MM.1S (cell line): ENCODE results near the gene EP400.

Experiments used
- DNase-seq: peaks from one replicate; pipeline ENCODE4 v3.0.0-alpha.2; 2015
- H2AFZ ChIP-seq: fragments of 300-600 bp; sonication (generic); 2 replicates; pipeline ENCODE4 v1.6.0; 2016; ENCODE audit warnings: antibody characterized with exemption, low read length
- H3F3A ChIP-seq: fragments of 300-600 bp; sonication (generic); 2 replicates; pipeline ENCODE4 v1.6.1; 2016; ENCODE audit warnings: mild to moderate bottlenecking, antibody characterized with exemption, low read length, moderate library complexity, mixed read lengths; ENCODE audit not compliant: insufficient read depth
- H3K27ac ChIP-seq: fragments of 300-600 bp; sonication (generic); 2 replicates; pipeline ENCODE4 v1.5.1; 2016; ENCODE audit warnings: mild to moderate bottlenecking, low read length
- H3K27me3 ChIP-seq: fragments of 300-600 bp; sonication (generic); replicated peaks from 2 replicates; pipeline ENCODE4 v1.6.0; 2016; ENCODE audit warnings: low read length; ENCODE audit not compliant: insufficient read depth
- H3K36me3 ChIP-seq: fragments of 300-600 bp; sonication (generic); replicated peaks from 2 replicates; pipeline ENCODE4 v1.6.1; 2016; ENCODE audit warnings: mild to moderate bottlenecking, low read length, mixed read lengths; ENCODE audit not compliant: insufficient read depth
- H3K4me1 ChIP-seq: fragments of 300-600 bp; sonication (generic); 2 replicates; pipeline ENCODE4 v1.6.1; 2016; ENCODE audit warnings: low read length, mixed read lengths
- H3K4me2 ChIP-seq: fragments of 300-600 bp; sonication (generic); 2 replicates; pipeline ENCODE4 v1.6.0; 2016; ENCODE audit warnings: low read depth, low read length
- H3K4me3 ChIP-seq: fragments of 300-600 bp; sonication (generic); 2 replicates; pipeline ENCODE4 v1.5.1; 2016; ENCODE audit warnings: low read length, mixed read lengths
- H3K79me2 ChIP-seq: fragments of 300-600 bp; sonication (generic); 2 replicates; pipeline ENCODE4 v1.6.1; 2016; ENCODE audit warnings: mixed run types, low read length, mixed read lengths
- H3K9ac ChIP-seq: fragments of 300-600 bp; sonication (generic); 2 replicates; pipeline ENCODE4 v1.6.1; 2016; ENCODE audit warnings: low read length, mixed read lengths
- H3K9me2 ChIP-seq: fragments of 300-600 bp; sonication (generic); replicated peaks from 2 replicates; pipeline ENCODE4 v1.6.1; 2016; ENCODE audit warnings: mild to moderate bottlenecking, low read length, mixed read lengths; ENCODE audit not compliant: insufficient read depth
- H3K9me3 ChIP-seq: fragments of 300-600 bp; sonication (generic); replicated peaks from 2 replicates; pipeline ENCODE4 v1.6.1; 2016; ENCODE audit warnings: mild to moderate bottlenecking, low read length, mixed read lengths; ENCODE audit not compliant: insufficient read depth
- H4K20me1 ChIP-seq: fragments of 300-600 bp; sonication (generic); 2 replicates; pipeline ENCODE4 v1.6.1; 2016; ENCODE audit warnings: mild to moderate bottlenecking, low read length, moderate library complexity, mixed read lengths; ENCODE audit not compliant: insufficient read depth
- EZH2 ChIP-seq: fragments of 300-600 bp; sonication (generic); optimal IDR thresholded peaks from 2 replicates; pipeline ENCODE3; 2017; ENCODE audit warnings: low read depth, mild to moderate bottlenecking, antibody characterized with exemption, low read length, mixed read lengths
- EZH2phosphoT487 ChIP-seq: fragments of 300-600 bp; sonication (generic); IDR thresholded peaks from 2 replicates; pipeline ENCODE4 v1.6.1; 2018; ENCODE audit warnings: antibody characterized with exemption, low read length
- TF ChIP-seq, protein P1 (sequence below): fragments of 300-600 bp; sonication (generic); IDR thresholded peaks from 2 replicates; pipeline ENCODE4 v1.5.1; 2016; ENCODE audit warnings: antibody characterized with exemption, low read length, mixed read lengths

The EP400 gene

GRCh38 chr12:131980263-131980662, 30.5 kb downstream of the EP400 start:
- Histone ChIP-seq H3K27ac (no peak overlapping the region), H3K9ac (no peak overlapping the region), H3K79me2 (peaks cover under 1% of the 10 kb centered on the region; the same call in 1 of the 2 replicates), H2AFZ (no peak overlapping the region), H3K4me3 (no peak overlapping the region), H3K4me2 (no peak overlapping the region), H3K36me3 (no peaks in the 10 kb centered on the region), H3K9me2 (no peaks in the 10 kb centered on the region), H4K20me1 (no peaks in the 10 kb centered on the region), H3K27me3 (no peaks in the 10 kb centered on the region), H3K9me3 (no peaks in the 10 kb centered on the region), H3K4me1 (no peaks in the 10 kb centered on the region), H3F3A (no peaks in the 10 kb centered on the region)
- no peak for TF ChIP-seq EZH2phosphoT487
- no peak for TF ChIP-seq EZH2
- TF ChIP-seq, protein P1, sequence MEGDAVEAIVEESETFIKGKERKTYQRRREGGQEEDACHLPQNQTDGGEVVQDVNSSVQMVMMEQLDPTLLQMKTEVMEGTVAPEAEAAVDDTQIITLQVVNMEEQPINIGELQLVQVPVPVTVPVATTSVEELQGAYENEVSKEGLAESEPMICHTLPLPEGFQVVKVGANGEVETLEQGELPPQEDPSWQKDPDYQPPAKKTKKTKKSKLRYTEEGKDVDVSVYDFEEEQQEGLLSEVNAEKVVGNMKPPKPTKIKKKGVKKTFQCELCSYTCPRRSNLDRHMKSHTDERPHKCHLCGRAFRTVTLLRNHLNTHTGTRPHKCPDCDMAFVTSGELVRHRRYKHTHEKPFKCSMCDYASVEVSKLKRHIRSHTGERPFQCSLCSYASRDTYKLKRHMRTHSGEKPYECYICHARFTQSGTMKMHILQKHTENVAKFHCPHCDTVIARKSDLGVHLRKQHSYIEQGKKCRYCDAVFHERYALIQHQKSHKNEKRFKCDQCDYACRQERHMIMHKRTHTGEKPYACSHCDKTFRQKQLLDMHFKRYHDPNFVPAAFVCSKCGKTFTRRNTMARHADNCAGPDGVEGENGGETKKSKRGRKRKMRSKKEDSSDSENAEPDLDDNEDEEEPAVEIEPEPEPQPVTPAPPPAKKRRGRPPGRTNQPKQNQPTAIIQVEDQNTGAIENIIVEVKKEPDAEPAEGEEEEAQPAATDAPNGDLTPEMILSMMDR: no peak
- no peak for DNase-seq

DNA sequence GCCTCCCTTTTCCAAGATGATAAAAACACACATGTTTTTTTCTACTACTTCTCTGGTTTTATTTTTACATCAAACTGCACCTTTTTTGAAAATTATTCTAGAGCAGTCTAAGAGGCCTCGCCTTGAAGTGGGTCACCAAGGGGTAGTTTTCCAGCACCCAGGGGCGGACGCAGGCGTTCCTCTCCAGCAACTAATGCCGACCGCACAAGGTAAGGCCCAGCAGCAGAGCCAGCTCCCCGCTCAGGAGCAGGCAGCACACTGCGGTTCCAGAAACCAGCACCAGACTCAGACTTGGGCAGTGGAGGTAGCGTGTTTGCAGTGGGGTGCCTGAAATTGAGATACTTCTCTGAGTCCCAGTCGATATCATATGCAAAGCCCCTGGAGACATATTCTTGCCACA, 31.6 kb downstream of the EP400 start:
- H3K9me2 ChIP-seq: no peaks in the 10 kb centered on the region
- H2AFZ ChIP-seq: no peak overlapping the region
- no peaks in the 10 kb centered on the region for H3K4me1 ChIP-seq
- no peaks in the 10 kb centered on the region for H3K36me3 ChIP-seq
- no peaks in the 10 kb centered on the region for H3F3A ChIP-seq
- no peak for TF ChIP-seq EZH2
- TF ChIP-seq, protein P1: no peak
- TF ChIP-seq EZH2phosphoT487: no peak
- H3K4me3 ChIP-seq: no peak overlapping the region
- H3K4me2 ChIP-seq: no peak overlapping the region
- no peak overlapping the region for H3K27ac ChIP-seq
- H3K27me3 ChIP-seq: no peaks in the 10 kb centered on the region
- no peaks in the 10 kb centered on the region; the same call in 1 of the 2 replicates for H3K79me2 ChIP-seq
- no peak overlapping the region for H3K9ac ChIP-seq
- H3K9me3 ChIP-seq: no peaks in the 10 kb centered on the region
- H4K20me1 ChIP-seq: no peaks in the 10 kb centered on the region
- no peak for DNase-seq

GRCh38 chr12:131982041-131982440, 32.3 kb downstream of the EP400 start:
- no peaks in the 10 kb centered on the region for H3K36me3 ChIP-seq
- H4K20me1 ChIP-seq: no peaks in the 10 kb centered on the region
- no peak overlapping the region for H3K4me2 ChIP-seq
- H3K9ac ChIP-seq: no peak overlapping the region
- H2AFZ ChIP-seq: no peak overlapping the region
- no peak for DNase-seq
- TF ChIP-seq, protein P1: no peak
- TF ChIP-seq EZH2phosphoT487 (no peak), EZH2 (no peak)
- no peaks in the 10 kb centered on the region for H3K9me3 ChIP-seq
- H3K27me3 ChIP-seq: no peaks in the 10 kb centered on the region
- H3K4me3 ChIP-seq: no peak overlapping the region
- no peaks in the 10 kb centered on the region for H3K4me1 ChIP-seq
- H3K27ac ChIP-seq: no peak overlapping the region
- no peaks in the 10 kb centered on the region for H3F3A ChIP-seq
- H3K9me2 ChIP-seq: no peaks in the 10 kb centered on the region
- no peaks in the 10 kb centered on the region; the same call in 1 of the 2 replicates for H3K79me2 ChIP-seq
